Stimulated activated CD4-positive, alpha-beta T cell treated with anti-CD3 and anti-CD28 coated beads, TNF-alpha, amount 100 ng/mL, for 1 hour (primary cell): ENCODE measurements around the gene EYA3.
A peak's percentile ranks its signal among the peaks of the same experiment; 100 is the strongest.

Source experiments
- DNase-seq, 3 donors: peaks; one replicate each; pipeline ENCODE4 v3.0.0-alpha.2; 2020; ENCODE audit warnings: low read depth in 3 of 3, low spot score in 1 of 3

EYA3 gene

DNA sequence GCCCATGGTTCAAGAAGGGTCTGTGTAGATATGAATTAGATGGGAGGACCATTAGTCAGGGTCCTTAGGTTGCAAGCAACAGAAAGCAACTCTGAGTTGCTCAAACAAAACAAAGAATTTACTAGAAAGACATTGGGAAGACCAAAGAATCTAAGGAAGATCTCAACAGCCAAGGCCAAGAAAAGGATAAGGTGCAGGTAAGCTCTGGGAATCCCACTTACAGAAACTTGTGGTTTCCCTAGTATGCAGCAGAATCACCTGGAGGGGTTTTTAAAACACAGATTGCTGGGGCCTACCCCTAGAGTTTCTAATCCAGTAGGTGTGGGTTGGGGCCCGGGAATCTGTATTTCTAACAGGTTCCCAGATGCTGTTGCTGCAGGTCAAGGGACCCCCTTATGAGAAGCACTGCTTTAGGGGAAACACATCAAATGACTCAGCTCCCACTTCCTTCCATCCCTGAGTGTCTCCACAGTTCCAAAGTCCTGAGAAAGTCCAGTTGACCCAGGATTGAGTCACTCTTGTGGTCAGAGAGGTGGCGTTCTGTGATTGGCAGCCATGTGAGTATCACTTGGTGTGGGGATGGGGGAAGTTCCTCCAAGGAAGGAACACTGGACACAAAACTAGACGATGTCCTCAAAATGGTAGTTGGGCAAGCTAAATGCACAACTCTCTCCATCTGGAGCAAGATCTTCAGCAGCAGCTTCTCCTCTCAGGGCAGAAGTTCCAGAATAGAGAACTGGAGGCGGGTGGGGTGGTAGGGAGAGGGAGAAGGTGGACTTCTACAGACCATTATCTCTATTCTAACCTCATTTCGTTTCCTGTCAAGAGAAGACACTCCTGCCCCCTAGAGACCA lies 24.2 kb upstream of the EYA3 start:
- DNase-seq = no peak

DNA sequence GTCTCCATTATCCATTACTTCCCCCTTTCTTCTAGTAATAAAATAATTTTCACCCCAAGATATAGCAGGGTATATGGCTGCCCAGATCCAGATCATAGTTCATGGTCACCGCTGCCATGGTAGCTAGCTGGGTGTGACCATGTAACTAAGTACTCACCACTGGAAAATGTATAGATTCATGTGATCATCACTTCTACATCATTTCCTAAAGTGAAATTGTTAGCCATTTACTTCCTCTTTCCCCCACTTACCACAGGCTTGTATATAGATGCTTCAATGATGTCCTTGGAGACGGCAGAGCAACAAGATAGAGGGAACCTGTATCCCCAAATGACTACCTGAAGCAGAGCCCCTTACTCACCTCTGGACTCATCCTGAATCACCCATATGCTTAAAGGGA lies 22.7 kb upstream of the EYA3 start:
- no peak for DNase-seq

GRCh38 chr1:28110555-28110954 lies 22.1 kb upstream of the EYA3 start:
- DNase-seq = no peak

DNA sequence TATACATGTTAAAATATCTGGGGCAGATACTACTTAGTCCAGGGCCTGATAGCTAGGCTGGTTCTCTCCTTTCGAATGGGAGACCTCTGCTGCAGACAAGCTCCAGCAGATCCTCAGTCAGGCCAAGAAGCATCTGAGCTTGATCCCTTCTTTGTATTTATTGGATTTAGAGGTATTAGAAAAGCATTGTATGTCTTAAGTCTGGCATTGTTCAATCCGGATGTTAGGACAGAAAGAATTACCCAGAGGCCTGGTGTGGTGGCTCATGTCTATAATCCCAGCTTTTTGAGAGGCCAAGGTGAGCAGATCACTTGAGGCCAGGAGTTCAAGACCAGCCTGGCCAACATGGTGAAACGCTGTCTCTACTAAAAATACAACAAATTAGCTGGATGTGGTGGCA lies 21.2 kb upstream of the EYA3 start:
- no peak for DNase-seq

GRCh38 chr1:28108001-28108400 lies 19.6 kb upstream of the EYA3 start:
- no peak for DNase-seq

- DNase-seq = no peak
Observed at GRCh38 chr1:28104866-28105467, 16.6 kb upstream of the EYA3 start.

DNA sequence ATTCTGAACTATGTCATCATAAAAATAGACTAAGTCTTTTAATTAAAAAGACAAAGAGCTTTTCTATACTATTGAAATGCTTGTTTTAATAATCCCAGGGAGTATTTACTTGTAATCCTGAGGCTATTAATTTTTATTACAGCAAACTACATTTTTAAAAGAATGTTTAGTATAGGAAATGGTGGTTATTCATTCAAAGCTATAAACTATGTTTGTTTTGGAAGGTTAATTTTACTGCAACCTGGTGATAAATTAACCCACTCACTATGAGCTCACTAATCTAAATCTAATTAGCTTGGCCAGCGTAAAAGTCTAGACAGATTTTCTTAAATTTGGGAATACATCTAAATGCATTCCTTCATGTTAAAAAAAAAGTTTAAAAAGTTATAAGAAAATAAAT lies 13.8 kb upstream of the EYA3 start:
- no peak for DNase-seq

DNA sequence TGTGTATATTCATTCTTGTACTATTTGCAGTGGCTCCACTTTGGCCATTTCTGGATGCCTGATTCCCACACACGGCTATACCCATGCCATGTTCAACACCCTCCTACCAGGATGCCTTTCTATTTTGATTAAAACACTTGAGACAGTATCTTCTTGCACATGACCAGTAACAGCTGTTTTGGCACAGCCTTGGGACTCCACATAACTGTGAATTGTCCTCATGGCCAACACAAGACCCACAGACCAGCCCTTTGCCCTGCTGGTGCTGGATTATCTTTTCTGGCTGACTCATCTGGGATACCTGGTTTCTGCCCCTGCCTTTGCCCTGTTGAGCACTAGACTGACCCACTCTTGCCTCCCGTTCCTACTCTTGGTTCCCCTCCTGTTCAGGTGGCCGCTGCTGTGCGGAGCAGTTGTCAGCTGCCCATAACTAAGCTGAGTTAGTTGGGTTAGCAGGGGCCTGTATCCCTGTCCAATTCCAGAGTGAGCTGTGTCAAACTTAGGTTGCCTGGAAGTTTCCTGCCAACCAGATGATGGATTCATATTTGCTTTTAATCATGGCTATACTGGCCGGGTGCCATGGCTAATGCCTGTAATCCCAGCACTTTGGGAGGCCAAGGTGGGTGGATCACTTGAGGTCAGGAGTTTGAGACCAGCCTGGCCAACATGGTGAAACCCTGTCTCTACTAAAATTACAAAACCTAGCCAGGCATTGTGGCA lies 10.8 kb upstream of the EYA3 start:
- DNase-seq = no peak

GRCh38 chr1:28097100-28097472 lies 8.7 kb upstream of the EYA3 start:
- no peak for DNase-seq

- no peak for DNase-seq
Observed at GRCh38 chr1:28096210-28097099, 8.0 kb upstream of the EYA3 start.

- peak; percentile 44 to 70 (median 57) for DNase-seq
Observed at GRCh38 chr1:28091043-28091781, 2.8 kb upstream of the EYA3 start.

- no peak for DNase-seq
Observed at GRCh38 chr1:28087614-28088167, 719 bp downstream of the EYA3 start.

DNA sequence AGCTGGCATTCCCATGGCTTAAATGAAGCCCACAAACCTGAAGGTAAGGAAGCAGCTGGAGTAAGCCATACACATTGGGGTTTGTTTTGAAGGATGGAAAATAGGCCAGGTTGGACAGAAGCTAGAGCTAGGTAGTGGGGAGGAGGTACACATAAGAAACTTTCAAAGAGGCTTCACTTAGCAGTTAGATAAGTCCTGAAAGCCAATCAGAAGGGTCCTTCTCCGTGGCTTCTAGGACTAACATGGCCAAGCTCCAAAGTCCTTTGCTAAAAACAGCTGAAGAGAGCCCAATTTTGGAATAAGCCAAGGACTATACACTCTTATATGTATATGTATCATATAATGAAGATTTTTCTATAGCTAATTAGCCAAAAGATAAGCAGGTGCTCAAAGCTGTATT lies 1.8 kb downstream of the EYA3 start:
- DNase-seq = no peak

- DNase-seq = no peak
Observed at GRCh38 chr1:28085129-28085528, 3.3 kb downstream of the EYA3 start.

- DNase-seq = no peak
Observed at GRCh38 chr1:28083876-28084275, 4.5 kb downstream of the EYA3 start.

- DNase-seq = no peak
Observed at GRCh38 chr1:28078680-28079626, 9.5 kb downstream of the EYA3 start.

GRCh38 chr1:28078262-28078661 lies 10.1 kb downstream of the EYA3 start:
- DNase-seq = no peak

GRCh38 chr1:28074892-28075511 lies 13.4 kb downstream of the EYA3 start:
- DNase-seq = no peak

DNA sequence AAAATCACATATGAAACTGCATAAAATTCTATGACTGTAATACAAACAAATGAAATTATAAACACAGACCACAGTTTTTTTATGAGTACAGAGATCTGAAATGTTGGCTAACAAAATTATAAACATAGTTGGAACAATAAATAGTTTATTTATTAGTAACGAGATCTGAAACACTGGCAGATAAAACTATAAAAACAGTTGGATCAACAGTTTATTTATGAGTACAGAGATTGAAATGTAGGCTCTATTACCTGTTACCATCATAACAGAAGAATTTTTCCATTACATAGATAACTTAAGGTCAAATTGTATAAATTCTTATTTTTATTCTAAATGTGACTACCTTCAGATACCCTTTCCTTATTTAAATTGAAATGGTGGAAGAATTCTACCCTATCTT lies 14.5 kb downstream of the EYA3 start:
- no peak for DNase-seq
